ENCODE results near the gene GIMAP1. TPM values are rescaled to one million over a fixed set of nuclear protein-coding genes. Genes with fewer than 3 reads are reported as not detected.

Gene GIMAP1
- total and polyA plus RNA-seq, 2 of the 8 experiments (the other 6 are each of a cell fraction or from before 2014, with no cell fraction given) = not detected

DNA sequence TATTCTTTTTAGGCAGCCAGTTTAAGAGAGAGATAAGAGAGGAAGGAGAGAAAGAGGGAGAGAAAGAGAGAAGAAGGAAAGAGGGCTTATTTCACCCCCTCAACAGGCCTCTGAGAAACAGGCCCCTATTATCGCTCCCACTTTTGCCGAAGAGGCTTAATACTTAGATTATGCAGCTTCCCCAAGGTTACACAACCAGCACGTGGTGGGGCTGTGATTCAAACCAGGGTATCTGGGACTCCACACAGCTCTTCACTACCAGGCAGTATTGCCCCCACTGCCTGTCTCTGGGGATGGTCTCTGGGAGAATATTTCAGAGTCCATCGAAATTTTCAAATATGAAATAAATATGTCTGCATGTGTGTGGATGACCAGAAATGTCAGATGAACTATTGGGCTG is 3.0 kb downstream of the GIMAP1 start:
- Histone ChIP-seq H4K5ac (ENCODE audit: insufficient read length, low read depth, low read length) (no peak overlapping the region), H2BK12ac (ENCODE audit: low read depth, low read length) (no peak overlapping the region), H3K79me2 (ENCODE audit: control insufficient read depth in 1 of 2, insufficient read depth in 2 of 2, low read length in 2 of 2) (no peaks in the 10 kb centered on the region), H3K36me3 (ENCODE audit: control insufficient read depth in 2 of 4, insufficient read depth in 4 of 4, low read length in 3 of 4) (no peaks in the 10 kb centered on the region), H3K4me1 (replicated peaks in 1 of 4; ENCODE audit: control insufficient read depth in 3 of 4, insufficient read depth in 4 of 4, low read length in 3 of 4) (no peaks in the 10 kb centered on the region), H2BK20ac (ENCODE audit: low read length) (no peak overlapping the region), H3K9me3 (ENCODE audit: insufficient read depth in 2 of 2, low read depth in 1 of 2, low read length in 1 of 2) (no peaks in the 10 kb centered on the region; a peak in 1 of 4 replicates), H3K27me3 (replicated peaks in 1 of 4; ENCODE audit: control insufficient read depth in 3 of 4, extremely low read depth in 1 of 4, insufficient read depth in 3 of 4, low read length in 3 of 4) (peaks cover 0 to 11% (median 5%) of the 10 kb centered on the region in 4 experiments; a peak in 5 of 7 replicates), H4K8ac (ENCODE audit: extremely low read depth, insufficient read depth, low read length) (no peak overlapping the region), H4K91ac (replicated peaks; ENCODE audit: insufficient read length, low read length) (no peak overlapping the region), H2BK15ac (ENCODE audit: low read length) (no peak overlapping the region), H2BK5ac (ENCODE audit: low read depth, low read length) (no peak overlapping the region), H3K18ac (ENCODE audit: extremely low read depth, low read length) (no peak overlapping the region), H2AFZ (ENCODE audit: low read length) (no peak overlapping the region), H3K23ac (ENCODE audit: insufficient read length) (no peak overlapping the region), H3K14ac (ENCODE audit: insufficient read length) (no peak overlapping the region), H4K20me1 (replicated peaks in 1 of 2; ENCODE audit: control insufficient read depth in 1 of 2, insufficient read depth in 2 of 2, low read length in 2 of 2) (no peaks in the 10 kb centered on the region), H3K79me1 (ENCODE audit: low read depth, low read length) (no peaks in the 10 kb centered on the region), H3K4me2 (ENCODE audit: insufficient read depth in 1 of 2, low read depth in 2 of 2, low read length in 2 of 2) (no peak overlapping the region), H3K9ac (replicated peaks in 1 of 4; ENCODE audit: extremely low read depth in 1 of 4, low read depth in 3 of 4, low read length in 3 of 4) (no peak overlapping the region), H3K27ac (ENCODE audit: low read depth, low read length) (no peak overlapping the region), H2AK5ac (ENCODE audit: low read depth, low read length) (no peak overlapping the region), H2BK120ac (replicated peaks; ENCODE audit: low read depth, low read length) (no peak overlapping the region), H3K4me3 (ENCODE audit: extremely low read depth in 1 of 4, insufficient read depth in 2 of 4, low read depth in 3 of 4, low read length in 4 of 4) (no peak overlapping the region), H3K56ac (replicated peaks; ENCODE audit: insufficient read length, low read depth, low read length) (no peak overlapping the region), H3K4ac (replicated peaks; ENCODE audit: insufficient read length, low read depth, low read length) (no peak overlapping the region), H3K23me2 (ENCODE audit: low read depth, low read length) (no peaks in the 10 kb centered on the region)
- CTCF ChIA-PET (ENCODE audit: partially characterized antibody) = no interaction called here
- DNase-seq (ENCODE audit: low read depth in 1 of 2, low spot score in 2 of 2) = no peak
- 76% methylated on average over 4 of the region's 4 CpGs; no CpG with 5 or more reads in 1 of the 2 experiments for WGBS, 2 experiments (ENCODE audit: extremely low coverage in 1 of 2, insufficient coverage in 1 of 2, insufficient read length in 1 of 2, insufficient replicate concordance in 2 of 2, low coverage in 1 of 2, low lambda C conversion rate in 2 of 2, missing lambda C conversion rate in 1 of 2)
- TF ChIP-seq CBX5 (IDR thresholded peaks at IDR 0.05; ENCODE audit: low read depth, low read length) = no peak
- POLR2A ChIA-PET (ENCODE audit: partially characterized antibody) = no interaction called here
- no peak for FAIRE-seq

Measured in H1 (cell line).